Activated CD8-positive, alpha-beta memory T cell treated with anti-CD3 and anti-CD28 coated beads, Interleukin-2, amount 50 U/mL, for 24 hours (primary cell): Measurements from ENCODE around the gene PLAGL1.
"Not testable (repeated sequence)": the region's sequence is repeated elsewhere in the genome, so short reads cannot be mapped to it uniquely, and the experiment has no call there.

Source experiments
- DNase-seq: peaks from one replicate; pipeline ENCODE4 v3.0.0-alpha.2; 2020; ENCODE audit errors: extremely low read depth

PLAGL1 gene

GRCh38 chr6:144009628-144010027, 1.6 kb upstream of the PLAGL1 start:
- DNase-seq = not testable (repeated sequence)

GRCh38 chr6:144008846-144009245, 787 bp upstream of the PLAGL1 start:
- DNase-seq = no peak

- DNase-seq = no peak
Measured at GRCh38 chr6:144007478-144008119, 460 bp downstream of the PLAGL1 start.

- DNase-seq = no peak
Measured at GRCh38 chr6:144006736-144007477, 1.2 kb downstream of the PLAGL1 start.

- no peak for DNase-seq
Measured at GRCh38 chr6:143999406-143999805, 8.7 kb downstream of the PLAGL1 start.

GRCh38 chr6:143998686-143999085, 9.4 kb downstream of the PLAGL1 start:
- DNase-seq = no peak

GRCh38 chr6:143993965-143994646, 14.0 kb downstream of the PLAGL1 start:
- no peak for DNase-seq

- no peak for DNase-seq
Measured at GRCh38 chr6:143992285-143992684, 15.8 kb downstream of the PLAGL1 start.

GRCh38 chr6:143986463-143987065, 21.5 kb downstream of the PLAGL1 start:
- DNase-seq = no peak

GRCh38 chr6:143984666-143985065, 23.4 kb downstream of the PLAGL1 start:
- no peak for DNase-seq

GRCh38 chr6:143982968-143983367, 25.1 kb downstream of the PLAGL1 start:
- DNase-seq = no peak

- DNase-seq = no peak
Measured at GRCh38 chr6:143980921-143981320, 27.1 kb downstream of the PLAGL1 start.

- no peak for DNase-seq
Measured at GRCh38 chr6:143976806-143977349, 31.2 kb downstream of the PLAGL1 start.

GRCh38 chr6:143974089-143974488, 34.0 kb downstream of the PLAGL1 start:
- no peak for DNase-seq

GRCh38 chr6:143973097-143973966, 34.7 kb downstream of the PLAGL1 start:
- no peak for DNase-seq

GRCh38 chr6:143971482-143972205, 36.4 kb downstream of the PLAGL1 start:
- no peak for DNase-seq

GRCh38 chr6:143970456-143971218, 37.4 kb downstream of the PLAGL1 start:
- DNase-seq = no peak

GRCh38 chr6:143969077-143969476, 39.0 kb downstream of the PLAGL1 start:
- no peak for DNase-seq

GRCh38 chr6:143967706-143968376, 40.2 kb downstream of the PLAGL1 start:
- DNase-seq = no peak
